ENCODE measurements around the gene EPHB1.

- TF ChIP-seq, protein P1, sequence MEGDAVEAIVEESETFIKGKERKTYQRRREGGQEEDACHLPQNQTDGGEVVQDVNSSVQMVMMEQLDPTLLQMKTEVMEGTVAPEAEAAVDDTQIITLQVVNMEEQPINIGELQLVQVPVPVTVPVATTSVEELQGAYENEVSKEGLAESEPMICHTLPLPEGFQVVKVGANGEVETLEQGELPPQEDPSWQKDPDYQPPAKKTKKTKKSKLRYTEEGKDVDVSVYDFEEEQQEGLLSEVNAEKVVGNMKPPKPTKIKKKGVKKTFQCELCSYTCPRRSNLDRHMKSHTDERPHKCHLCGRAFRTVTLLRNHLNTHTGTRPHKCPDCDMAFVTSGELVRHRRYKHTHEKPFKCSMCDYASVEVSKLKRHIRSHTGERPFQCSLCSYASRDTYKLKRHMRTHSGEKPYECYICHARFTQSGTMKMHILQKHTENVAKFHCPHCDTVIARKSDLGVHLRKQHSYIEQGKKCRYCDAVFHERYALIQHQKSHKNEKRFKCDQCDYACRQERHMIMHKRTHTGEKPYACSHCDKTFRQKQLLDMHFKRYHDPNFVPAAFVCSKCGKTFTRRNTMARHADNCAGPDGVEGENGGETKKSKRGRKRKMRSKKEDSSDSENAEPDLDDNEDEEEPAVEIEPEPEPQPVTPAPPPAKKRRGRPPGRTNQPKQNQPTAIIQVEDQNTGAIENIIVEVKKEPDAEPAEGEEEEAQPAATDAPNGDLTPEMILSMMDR (IDR thresholded peaks at IDR 0.05; ENCODE audit: extremely low read depth in 1 of 2, insufficient read depth in 1 of 2, low read depth in 1 of 2, low read length in 2 of 2), result no peak
- TF ChIP-seq GATA2 (IDR thresholded peaks at IDR 0.05; ENCODE audit: insufficient read depth, insufficient read length, low read depth, low read length), result no peak
- TF ChIP-seq, protein P2, sequence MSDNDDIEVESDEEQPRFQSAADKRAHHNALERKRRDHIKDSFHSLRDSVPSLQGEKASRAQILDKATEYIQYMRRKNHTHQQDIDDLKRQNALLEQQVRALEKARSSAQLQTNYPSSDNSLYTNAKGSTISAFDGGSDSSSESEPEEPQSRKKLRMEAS (IDR thresholded peaks at IDR 0.05; ENCODE audit: insufficient read depth, insufficient read length), result no peak
Observed at GRCh38 chr3:135170732-135171131, 375.7 kb downstream of the EPHB1 start.
